Measurements from ENCODE around the gene HJV. TPM values are rescaled to one million over a fixed set of nuclear protein-coding genes. Genes with fewer than 3 reads are reported as not detected.

The HJV gene
- total RNA-seq, 1 experiment from 2014 or later, result not detected

DNA sequence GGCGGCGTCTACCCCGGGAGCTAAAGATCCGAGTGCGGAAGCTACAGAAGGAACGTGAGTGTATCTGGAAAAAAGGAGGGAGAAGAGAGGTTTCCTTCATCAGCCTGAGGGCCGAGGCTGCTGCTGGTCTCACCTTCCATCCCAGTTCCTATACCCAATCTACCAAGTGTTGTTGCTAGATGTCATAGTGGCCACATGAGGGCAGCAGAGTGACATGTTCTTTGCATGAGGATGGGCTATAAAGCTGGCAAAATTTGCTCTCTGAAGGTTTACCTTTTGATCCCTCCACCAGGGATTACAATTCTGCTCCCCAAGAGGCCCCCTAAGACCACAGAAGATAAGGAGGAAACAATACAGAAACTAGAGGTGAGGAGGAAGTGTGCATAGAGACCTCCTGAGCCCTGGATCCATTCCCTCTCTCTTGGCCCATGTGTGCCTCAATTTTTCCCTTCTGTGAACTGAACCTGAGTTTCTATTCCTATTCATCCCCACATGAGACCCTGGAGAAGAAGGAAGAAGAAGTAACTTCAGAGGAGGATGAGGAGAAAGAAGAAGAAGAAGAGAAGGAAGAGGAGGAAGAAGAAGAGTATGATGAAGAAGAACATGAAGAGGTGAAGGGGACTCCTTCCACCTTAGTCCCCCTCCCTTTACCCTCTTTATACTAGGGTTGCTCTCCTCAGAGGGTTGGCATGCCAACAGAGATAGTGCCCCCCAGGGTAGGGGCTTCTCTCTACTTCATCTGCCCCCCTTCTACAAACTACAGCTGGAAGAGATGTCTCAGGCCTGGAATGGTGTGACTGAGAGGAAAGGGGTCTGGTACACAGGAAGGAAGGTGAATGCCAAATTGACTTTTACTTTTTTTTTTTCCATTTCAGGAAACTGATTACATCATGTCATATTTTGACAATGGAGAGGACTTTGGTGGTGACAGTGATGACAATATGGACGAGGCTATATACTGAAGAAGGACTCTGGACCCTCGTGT lies 43.8 kb downstream of the HJV start:
- Histone ChIP-seq H2BK20ac (ENCODE audit: low read depth, low read length, poor library complexity, severe bottlenecking) (no peak overlapping the region), H2AK5ac (ENCODE audit: insufficient read length, low read length) (no peak overlapping the region), H3K79me1 (ENCODE audit: insufficient read depth, low read depth, low read length, poor library complexity, severe bottlenecking) (no peaks in the 10 kb centered on the region), H3K18ac (ENCODE audit: insufficient read length, low read depth, low read length) (no peak overlapping the region), H3K4ac (ENCODE audit: low read depth, low read length) (no peak overlapping the region), H2BK12ac (ENCODE audit: insufficient read length, low read depth, low read length) (no peak overlapping the region), H3K23me2 (ENCODE audit: insufficient read length, low read depth, low read length, poor library complexity, severe bottlenecking) (no peaks in the 10 kb centered on the region), H4K20me1 (ENCODE audit: control insufficient read depth, insufficient read depth, insufficient read length) (no peaks in the 10 kb centered on the region), H3K9me3 (ENCODE audit: control insufficient read depth, low read depth, low read length) (no peaks in the 10 kb centered on the region), H3K56ac (ENCODE audit: insufficient read length, low read depth, low read length) (no peak overlapping the region), H4K91ac (ENCODE audit: insufficient read length, low read depth, low read length) (no peak overlapping the region), H2BK120ac (ENCODE audit: low read depth, low read length, poor library complexity, severe bottlenecking) (no peak overlapping the region), H4K8ac (replicated peaks; ENCODE audit: insufficient read length, low read depth, low read length) (no peak overlapping the region), H3K27ac (ENCODE audit: insufficient read length, low read depth, low read length) (peak overlapping the region; percentile 95), H2BK5ac (ENCODE audit: insufficient read length, low read length) (no peak overlapping the region), H4K5ac (ENCODE audit: insufficient read length, low read depth, low read length) (no peak overlapping the region), H3K4me1 (ENCODE audit: insufficient read depth, low read length) (peaks cover 7% of the 10 kb centered on the region), H3K23ac (ENCODE audit: insufficient read length, low read depth, low read length) (no peak overlapping the region), H3K9ac (ENCODE audit: extremely low read depth, insufficient read length, low read length) (no peak overlapping the region), H3K14ac (ENCODE audit: insufficient read depth, low read length) (no peak overlapping the region), H3T11ph (ENCODE audit: low read length) (no peak overlapping the region), H3K79me2 (ENCODE audit: insufficient read depth, low read length) (no peaks in the 10 kb centered on the region), H2AFZ (ENCODE audit: low read length) (no peak overlapping the region), H3K27me3 (ENCODE audit: insufficient read depth, low read length) (no peaks in the 10 kb centered on the region), H2BK15ac (ENCODE audit: low read depth, low read length) (no peak overlapping the region), H3K4me2 (ENCODE audit: insufficient read depth, insufficient read length, low read length) (no peak overlapping the region)
- H3K27me3 Mint-ChIP-seq (ENCODE audit: low read depth), result peaks cover 5% of the 10 kb centered on the region
- no peaks in the 10 kb centered on the region for H3K36me3 Mint-ChIP-seq (ENCODE audit: insufficient read depth in 1 of 3, low read depth in 3 of 3)
- H3K27ac Mint-ChIP-seq, result peak overlapping the region in 2 of 3 experiments; percentile 28 to 68; a peak in 6 of 7 replicates
- WGBS (ENCODE audit: extremely low coverage, insufficient read length, low lambda C conversion rate), result no CpG with 5 or more reads among the region's 9 CpGs
- TF ChIP-seq, protein P1, sequence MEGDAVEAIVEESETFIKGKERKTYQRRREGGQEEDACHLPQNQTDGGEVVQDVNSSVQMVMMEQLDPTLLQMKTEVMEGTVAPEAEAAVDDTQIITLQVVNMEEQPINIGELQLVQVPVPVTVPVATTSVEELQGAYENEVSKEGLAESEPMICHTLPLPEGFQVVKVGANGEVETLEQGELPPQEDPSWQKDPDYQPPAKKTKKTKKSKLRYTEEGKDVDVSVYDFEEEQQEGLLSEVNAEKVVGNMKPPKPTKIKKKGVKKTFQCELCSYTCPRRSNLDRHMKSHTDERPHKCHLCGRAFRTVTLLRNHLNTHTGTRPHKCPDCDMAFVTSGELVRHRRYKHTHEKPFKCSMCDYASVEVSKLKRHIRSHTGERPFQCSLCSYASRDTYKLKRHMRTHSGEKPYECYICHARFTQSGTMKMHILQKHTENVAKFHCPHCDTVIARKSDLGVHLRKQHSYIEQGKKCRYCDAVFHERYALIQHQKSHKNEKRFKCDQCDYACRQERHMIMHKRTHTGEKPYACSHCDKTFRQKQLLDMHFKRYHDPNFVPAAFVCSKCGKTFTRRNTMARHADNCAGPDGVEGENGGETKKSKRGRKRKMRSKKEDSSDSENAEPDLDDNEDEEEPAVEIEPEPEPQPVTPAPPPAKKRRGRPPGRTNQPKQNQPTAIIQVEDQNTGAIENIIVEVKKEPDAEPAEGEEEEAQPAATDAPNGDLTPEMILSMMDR (conservative IDR thresholded peaks at IDR 0.05), result peak; percentile 90
- H3K4me1 Mint-ChIP-seq, result peaks cover 7 to 17% of the 10 kb centered on the region in 2 experiments
- peak overlapping the region; percentile 25 to 43; a peak in 2 of 5 replicates for H3K4me3 Mint-ChIP-seq
- DNase-seq, result peak; percentile 79
- no peaks in the 10 kb centered on the region for H3K9me3 Mint-ChIP-seq

Measured in H9 (cell line).